Stimulated activated CD4-positive, alpha-beta T cell treated with anti-CD3 and anti-CD28 coated beads, Interleukin-4, amount 100 ng/mL, for 1 hour (primary cell): ENCODE measurements around the gene FKBP11.
A peak's percentile ranks its signal among the peaks of the same experiment; 100 is the strongest.
"Not testable (repeated sequence)": the region's sequence is repeated elsewhere in the genome, so short reads cannot be mapped to it uniquely, and the experiment has no call there.

Source experiments
- DNase-seq: peaks from one replicate; pipeline ENCODE4 v3.0.0-alpha.2; 2020

The FKBP11 gene

GRCh38 chr12:48903982-48904411 is 21.3 kb downstream of the FKBP11 start:
- peak; percentile 83 for DNase-seq

- DNase-seq = no peak
Measured at GRCh38 chr12:48903363-48903981, 21.8 kb downstream of the FKBP11 start.

GRCh38 chr12:48901278-48901677 is 24.0 kb downstream of the FKBP11 start:
- no peak for DNase-seq

GRCh38 chr12:48899651-48900050 is 25.6 kb downstream of the FKBP11 start:
- DNase-seq = no peak

GRCh38 chr12:48894271-48894670 is 31.0 kb downstream of the FKBP11 start:
- DNase-seq = no peak

GRCh38 chr12:48890657-48891418 is 34.5 kb downstream of the FKBP11 start:
- peak; percentile 76 for DNase-seq

GRCh38 chr12:48889679-48890078 is 35.6 kb downstream of the FKBP11 start:
- DNase-seq = no peak

GRCh38 chr12:48883305-48884161 is 41.8 kb downstream of the FKBP11 start:
- no peak for DNase-seq

GRCh38 chr12:48882972-48883304 is 42.4 kb downstream of the FKBP11 start:
- DNase-seq = no peak

GRCh38 chr12:48882315-48882687 is 43.0 kb downstream of the FKBP11 start:
- no peak for DNase-seq

GRCh38 chr12:48881686-48882314 is 43.5 kb downstream of the FKBP11 start:
- no peak for DNase-seq

- DNase-seq = no peak
Measured at GRCh38 chr12:48880647-48881046, 44.6 kb downstream of the FKBP11 start.

- no peak for DNase-seq
Measured at GRCh38 chr12:48878548-48878947, 46.7 kb downstream of the FKBP11 start.

GRCh38 chr12:48875944-48876515 is 49.3 kb downstream of the FKBP11 start:
- DNase-seq = no peak

GRCh38 chr12:48873534-48873933 is 51.8 kb downstream of the FKBP11 start:
- DNase-seq = not testable (repeated sequence)

GRCh38 chr12:48873096-48873495 is 52.2 kb downstream of the FKBP11 start:
- DNase-seq = no peak
